Left lung (tissue), 10 donors: Measurements from ENCODE around the gene FBXW7. TPM values are rescaled to one million over a fixed set of nuclear protein-coding genes. Genes with fewer than 3 reads are reported as not detected.

Experiments
- ATAC-seq: fragments of 200-7000 bp; cut with Tn5 transposase; one replicate; pipeline ENCODE4 v1.9.1; 2020; ENCODE audit warnings: moderate library complexity
- DNase-seq, 4 donors: peaks; one replicate each; pipeline ENCODE4 v3.0.0-alpha.2; 2013 to 2020
- H3K27ac ChIP-seq, 2 donors: fragments of 200-600 bp; sonication (generic) in 1 of 2; one replicate each; pipeline versions ENCODE4 v1.5.0 to v1.8.0; 2020 to 2021
- H3K27me3 ChIP-seq, 2 donors: fragments of 200-600 bp; sonication (generic) in 1 of 2; one replicate each; pipeline versions ENCODE4 v1.5.0 to v1.8.0; 2020 to 2021
- H3K36me3 ChIP-seq, 2 donors: fragments of 200-600 bp; sonication (generic) in 1 of 2; one replicate each; pipeline versions ENCODE4 v1.5.0 to v1.8.0; 2020 to 2021
- H3K4me1 ChIP-seq, 2 donors: fragments of 200-600 bp; one replicate each; pipeline ENCODE4 v1.8.0; 2021
- H3K4me3 ChIP-seq, 2 donors: fragments of 200-600 bp; sonication (generic) in 1 of 2; one replicate each; pipeline versions ENCODE4 v1.5.0 to v1.8.0; 2020 to 2021; ENCODE audit warnings: mild to moderate bottlenecking in 1 of 2
- H3K9me3 ChIP-seq, 2 donors: fragments of 200-600 bp; sonication (generic) in 1 of 2; one replicate each; pipeline versions ENCODE4 v1.5.0 to v1.8.0; 2020 to 2021
- intact Hi-C, 2 donors: fragments of 100-400 bp; cut with DNase I; formaldehyde crosslinking; loops; one replicate each; pipeline versions ENCODE4 v1.11.2 to v1.14.2; 2022
- polyA plus RNA-seq, 6 donors: library from polyadenylated mRNA; unstranded; fragments of 120-200 nt; gene quantifications; one replicate each; pipeline ENCODE4 v1.2.1, GENCODE V29; 2013; ENCODE audit not compliant: insufficient read length in 6 of 6
- total RNA-seq, 2 donors: library from RNA; stranded (reverse); fragmentation: NEBNext Ultra II Directional; extraction: Animal tissue kit (Norgen Biotek cat#: 25700); gene quantifications; one replicate each; pipeline ENCODE4 v1.2.1, GENCODE V29; 2021
- TF ChIP-seq, protein P1 (sequence below), 2 donors: fragments of 200-600 bp; sonication (generic) in 1 of 2; IDR thresholded peaks; one replicate each; pipeline versions ENCODE4 v1.5.0 to v1.8.0; 2021; ENCODE audit warnings: antibody characterized with exemption in 2 of 2
- donor health status: DM: no; HTN: yes; CAD: no.
- donor health status: DM: no; HTN: no; CAD: no.

The FBXW7 gene
- total and polyA plus RNA-seq, 8 donors: 29.0 to 39.7 (median 34.7) TPM

DNA sequence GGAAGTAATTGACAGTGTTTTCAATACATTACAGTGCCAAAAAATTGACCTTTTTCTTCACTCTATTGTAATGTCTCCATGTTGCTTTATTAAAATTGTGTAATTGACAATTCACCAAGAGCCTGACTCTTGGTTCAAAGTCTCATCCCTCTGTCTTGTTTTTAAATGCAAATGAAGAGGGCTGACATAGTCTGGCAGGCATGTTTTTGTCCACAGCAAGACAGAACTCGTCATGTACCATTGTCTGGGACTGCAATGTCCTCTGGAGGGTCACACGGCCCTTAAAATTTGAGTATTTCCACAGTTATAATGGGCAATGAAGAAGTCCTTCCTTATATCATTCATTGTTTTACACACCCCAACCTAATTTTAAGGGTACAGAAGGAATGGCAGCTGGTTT, 38.0 kb upstream of the FBXW7 start:
- H3K36me3 ChIP-seq: no peaks in the 10 kb centered on the region
- H3K27me3 ChIP-seq: no peaks in the 10 kb centered on the region
- intact Hi-C loops: no loop called here
- TF ChIP-seq, protein P1, sequence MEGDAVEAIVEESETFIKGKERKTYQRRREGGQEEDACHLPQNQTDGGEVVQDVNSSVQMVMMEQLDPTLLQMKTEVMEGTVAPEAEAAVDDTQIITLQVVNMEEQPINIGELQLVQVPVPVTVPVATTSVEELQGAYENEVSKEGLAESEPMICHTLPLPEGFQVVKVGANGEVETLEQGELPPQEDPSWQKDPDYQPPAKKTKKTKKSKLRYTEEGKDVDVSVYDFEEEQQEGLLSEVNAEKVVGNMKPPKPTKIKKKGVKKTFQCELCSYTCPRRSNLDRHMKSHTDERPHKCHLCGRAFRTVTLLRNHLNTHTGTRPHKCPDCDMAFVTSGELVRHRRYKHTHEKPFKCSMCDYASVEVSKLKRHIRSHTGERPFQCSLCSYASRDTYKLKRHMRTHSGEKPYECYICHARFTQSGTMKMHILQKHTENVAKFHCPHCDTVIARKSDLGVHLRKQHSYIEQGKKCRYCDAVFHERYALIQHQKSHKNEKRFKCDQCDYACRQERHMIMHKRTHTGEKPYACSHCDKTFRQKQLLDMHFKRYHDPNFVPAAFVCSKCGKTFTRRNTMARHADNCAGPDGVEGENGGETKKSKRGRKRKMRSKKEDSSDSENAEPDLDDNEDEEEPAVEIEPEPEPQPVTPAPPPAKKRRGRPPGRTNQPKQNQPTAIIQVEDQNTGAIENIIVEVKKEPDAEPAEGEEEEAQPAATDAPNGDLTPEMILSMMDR (IDR thresholded peaks at IDR 0.05): no peak
- no peak overlapping the region for H3K4me3 ChIP-seq
- ATAC-seq (no peak), DNase-seq (no peak)
- H3K27ac ChIP-seq: no peak overlapping the region
- H3K4me1 ChIP-seq: no peaks in the 10 kb centered on the region
- no peaks in the 10 kb centered on the region for H3K9me3 ChIP-seq

DNA sequence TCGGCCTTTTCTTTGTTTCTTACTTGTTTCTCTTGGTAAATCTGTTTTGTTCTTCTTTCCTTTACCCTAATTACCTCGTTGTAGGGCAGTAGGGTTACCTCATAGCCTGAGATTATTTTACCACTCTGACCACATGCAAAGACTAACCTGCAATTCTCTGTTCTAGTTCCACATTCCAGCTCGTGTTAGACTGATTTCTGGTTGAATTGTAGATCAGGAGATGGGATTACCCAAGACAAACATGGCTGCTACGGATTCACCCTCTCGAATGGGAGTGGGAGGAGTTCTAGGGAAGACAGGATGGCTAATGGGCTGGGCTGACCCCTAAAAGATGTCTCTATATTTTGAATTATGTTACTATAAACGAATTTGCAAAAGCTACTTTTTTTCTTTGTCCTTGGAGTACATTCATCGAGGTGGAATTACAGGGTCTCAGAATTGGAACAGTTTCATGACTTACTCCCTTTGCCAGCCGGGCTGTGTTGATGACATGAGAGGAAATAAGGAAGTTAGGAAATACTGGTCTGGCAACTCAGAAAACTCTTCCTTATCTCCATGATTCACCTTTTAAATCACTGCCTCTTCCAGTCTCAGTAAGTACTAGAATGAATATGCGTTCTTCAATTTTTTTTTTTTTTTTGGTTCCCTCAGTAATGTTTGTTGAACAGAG, 36.7 kb upstream of the FBXW7 start:
- intact Hi-C loops: no loop called here
- Histone ChIP-seq H3K27me3 (no peaks in the 10 kb centered on the region), H3K9me3 (no peaks in the 10 kb centered on the region), H3K4me1 (no peaks in the 10 kb centered on the region), H3K27ac (no peak overlapping the region), H3K4me3 (no peak overlapping the region), H3K36me3 (no peaks in the 10 kb centered on the region)
- DNase-seq (peak in 1 of 4 donors; percentile 50), ATAC-seq (peak; percentile 50)
- TF ChIP-seq, protein P1 (IDR thresholded peaks at IDR 0.05): no peak

DNA sequence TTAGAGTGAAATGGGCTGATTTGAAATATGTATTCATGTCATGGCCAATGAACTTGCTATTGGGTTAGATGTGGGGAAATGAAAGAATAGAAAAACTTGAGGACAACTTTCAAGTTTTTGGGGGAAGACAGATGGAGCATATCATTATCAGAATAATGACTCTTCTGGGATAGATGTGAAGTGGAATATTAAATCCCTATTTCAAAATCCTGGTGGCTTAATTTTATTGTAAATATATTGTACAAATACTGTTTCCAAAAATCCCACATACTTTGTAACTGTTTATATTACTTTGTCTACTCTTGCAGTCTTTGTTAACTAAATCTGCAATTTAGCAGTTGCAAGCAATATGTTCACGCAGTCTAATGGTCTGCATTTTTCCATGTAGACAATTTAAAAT, 35.9 kb upstream of the FBXW7 start:
- ATAC-seq (no peak), DNase-seq (peak in 2 of 4 donors; percentile 49 to 63)
- no peaks in the 10 kb centered on the region for H3K9me3 ChIP-seq
- no peaks in the 10 kb centered on the region for H3K4me1 ChIP-seq
- TF ChIP-seq, protein P1 (IDR thresholded peaks at IDR 0.05): no peak
- no peak overlapping the region for H3K4me3 ChIP-seq
- intact Hi-C loops: no loop called here
- H3K36me3 ChIP-seq: no peaks in the 10 kb centered on the region
- H3K27ac ChIP-seq: no peak overlapping the region
- H3K27me3 ChIP-seq: no peaks in the 10 kb centered on the region

DNA sequence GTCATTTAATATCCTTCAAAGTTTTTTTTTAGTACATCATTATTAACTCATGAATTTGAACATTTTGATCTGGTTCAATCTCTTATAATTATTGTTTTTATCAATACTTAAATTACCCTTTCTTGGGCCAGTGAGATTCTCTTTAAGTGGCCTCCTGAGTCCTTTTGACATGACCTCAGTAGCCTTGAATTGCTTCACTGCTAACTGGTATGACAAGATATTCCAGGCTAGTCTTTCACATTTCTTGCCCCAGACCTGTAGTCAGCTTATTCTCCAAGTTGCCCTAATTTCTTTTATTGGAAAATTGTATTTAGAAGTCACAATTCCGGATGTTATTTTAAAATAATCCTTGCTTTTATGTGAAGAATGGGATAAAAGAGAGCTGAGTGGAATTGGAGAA, 35.4 kb upstream of the FBXW7 start:
- DNase-seq: no peak
- no peak for ATAC-seq
- TF ChIP-seq, protein P1 (IDR thresholded peaks at IDR 0.05): no peak
- Histone ChIP-seq H3K36me3 (no peaks in the 10 kb centered on the region), H3K4me3 (no peak overlapping the region), H3K9me3 (no peaks in the 10 kb centered on the region), H3K27me3 (no peaks in the 10 kb centered on the region), H3K27ac (no peak overlapping the region), H3K4me1 (no peaks in the 10 kb centered on the region)
- intact Hi-C loops: no loop called here

DNA sequence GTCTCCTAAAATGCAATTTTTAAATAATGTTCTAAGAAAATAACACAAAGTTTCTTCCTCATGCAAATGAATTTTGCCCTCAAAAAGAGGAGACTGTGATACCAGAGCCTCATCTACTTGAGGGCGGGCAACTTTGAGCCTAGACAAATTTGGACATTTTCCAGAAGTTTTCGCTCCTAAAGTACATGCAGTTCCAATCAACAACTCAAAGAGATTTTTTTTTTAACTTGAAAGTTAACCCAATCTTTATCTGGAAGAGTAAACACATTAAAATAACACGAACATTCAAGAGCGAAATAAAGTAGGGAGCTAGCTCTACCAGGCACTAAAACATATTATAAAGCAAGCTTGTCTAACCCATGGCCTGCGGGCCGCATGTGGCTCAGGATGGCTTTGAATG, 29.4 kb upstream of the FBXW7 start:
- H3K27ac ChIP-seq: no peak overlapping the region
- no peaks in the 10 kb centered on the region for H3K4me1 ChIP-seq
- no peak overlapping the region for H3K4me3 ChIP-seq
- H3K9me3 ChIP-seq: no peaks in the 10 kb centered on the region
- DNase-seq: no peak
- intact Hi-C loops: no loop called here
- H3K36me3 ChIP-seq: no peaks in the 10 kb centered on the region
- H3K27me3 ChIP-seq: no peaks in the 10 kb centered on the region
- ATAC-seq: no peak
- TF ChIP-seq, protein P1 (IDR thresholded peaks at IDR 0.05): no peak
